Esophagus squamous epithelium (tissue), 4 donors: Measurements from ENCODE around the gene KCND2.
"Not testable (repeated sequence)": the region's sequence is repeated elsewhere in the genome, so short reads cannot be mapped to it uniquely, and the experiment has no call there.

Source experiments
- POLR2A ChIP-seq, 4 donors: fragments of 450-650 bp; IDR thresholded peaks; one replicate each; pipeline ENCODE4 v1.6.1; 2017; ENCODE audit warnings: antibody characterized with exemption in 4 of 4, mild to moderate bottlenecking in 4 of 4, moderate library complexity in 3 of 4
- TF ChIP-seq, protein P1 (sequence below), 6 experiments: fragments of 450-650 bp in 4 of 6; fragments of 200-600 bp in 2 of 6; sonication (generic) in 2 of 6; IDR thresholded peaks; one replicate each; pipeline ENCODE4 v1.5.1; 2016 to 2019; ENCODE audit warnings: antibody characterized with exemption in 6 of 6, mild to moderate bottlenecking in 4 of 6, moderate library complexity in 4 of 6

DNA sequence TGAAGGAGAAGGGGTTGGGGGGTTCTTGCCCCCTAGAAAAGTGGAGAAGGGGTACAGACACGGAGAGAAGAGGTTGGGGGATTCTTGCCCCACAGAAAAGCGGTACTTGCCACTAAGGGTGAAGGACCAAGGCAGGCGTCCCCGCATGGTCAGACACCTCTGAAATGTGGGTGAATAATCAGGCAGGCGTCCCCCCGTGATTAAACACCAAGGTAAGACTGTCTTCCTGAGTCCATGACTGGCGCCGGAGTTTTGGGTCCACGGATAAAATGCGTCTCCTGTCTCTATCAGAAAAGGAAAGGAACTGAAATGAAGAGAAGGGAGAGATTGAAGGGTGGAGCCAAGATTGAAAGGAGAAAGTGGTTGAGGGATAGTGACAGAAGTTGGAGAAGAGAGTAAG, 508.9 kb downstream of the KCND2 start:
- TF ChIP-seq, protein P1, sequence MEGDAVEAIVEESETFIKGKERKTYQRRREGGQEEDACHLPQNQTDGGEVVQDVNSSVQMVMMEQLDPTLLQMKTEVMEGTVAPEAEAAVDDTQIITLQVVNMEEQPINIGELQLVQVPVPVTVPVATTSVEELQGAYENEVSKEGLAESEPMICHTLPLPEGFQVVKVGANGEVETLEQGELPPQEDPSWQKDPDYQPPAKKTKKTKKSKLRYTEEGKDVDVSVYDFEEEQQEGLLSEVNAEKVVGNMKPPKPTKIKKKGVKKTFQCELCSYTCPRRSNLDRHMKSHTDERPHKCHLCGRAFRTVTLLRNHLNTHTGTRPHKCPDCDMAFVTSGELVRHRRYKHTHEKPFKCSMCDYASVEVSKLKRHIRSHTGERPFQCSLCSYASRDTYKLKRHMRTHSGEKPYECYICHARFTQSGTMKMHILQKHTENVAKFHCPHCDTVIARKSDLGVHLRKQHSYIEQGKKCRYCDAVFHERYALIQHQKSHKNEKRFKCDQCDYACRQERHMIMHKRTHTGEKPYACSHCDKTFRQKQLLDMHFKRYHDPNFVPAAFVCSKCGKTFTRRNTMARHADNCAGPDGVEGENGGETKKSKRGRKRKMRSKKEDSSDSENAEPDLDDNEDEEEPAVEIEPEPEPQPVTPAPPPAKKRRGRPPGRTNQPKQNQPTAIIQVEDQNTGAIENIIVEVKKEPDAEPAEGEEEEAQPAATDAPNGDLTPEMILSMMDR (IDR thresholded peaks at IDR 0.05): not testable (repeated sequence)
- not testable (repeated sequence) for TF ChIP-seq POLR2A (IDR thresholded peaks at IDR 0.05)
